A549 treated with Mapracorat at 1 μM for 4 hours (cell line): ENCODE measurements around the gene BTG2. TPM values are rescaled to one million over a fixed set of nuclear protein-coding genes. Genes with fewer than 3 reads are reported as not detected.

Source experiments
- total RNA-seq: library from RNA; stranded (reverse); fragments of 200-300 nt; extraction: Qiagen RNA extraction; gene quantifications from 5 replicates; pipeline ENCODE4 v1.2.3, GENCODE V29; 2022

Gene BTG2, protein sequence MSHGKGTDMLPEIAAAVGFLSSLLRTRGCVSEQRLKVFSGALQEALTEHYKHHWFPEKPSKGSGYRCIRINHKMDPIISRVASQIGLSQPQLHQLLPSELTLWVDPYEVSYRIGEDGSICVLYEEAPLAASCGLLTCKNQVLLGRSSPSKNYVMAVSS
- 12.4 to 16.9 TPM (median 15.7 TPM) in 5 replicates for total RNA-seq

GRCh38 chr1:203304919-203305808 is at the start of gene BTG2:
BTG2 (plus strand) TSS chr1:203305519; CDS start chr1:203305607, 88 bp downstream.

GRCh38 chr1:203351037-203351625 is 45.8 kb downstream of the BTG2 start, which contains the start of gene FMOD:
FMOD (minus strand) TSS chr1:203351122; CDS start chr1:203348270, 2,852 bp downstream.

Other genes starting within 250 kb of the BTG2 start
- not detected in 5 replicates for gene MYOG, start 219.5 kb upstream of the BTG2 start, total RNA-seq
- gene ADORA1, start 177.8 kb upstream of the BTG2 start, total RNA-seq, result 0.50 to 0.74 TPM (median 0.68 TPM) in 5 replicates
- gene MYBPH, start 129.7 kb upstream of the BTG2 start, total RNA-seq, result 0.09 TPM in 1 of 5 replicates, not detected in the others
- not detected in 5 replicates for gene CHI3L1, start 118.8 kb upstream of the BTG2 start, total RNA-seq
- not detected in 5 replicates for gene CHIT1, start 75.8 kb upstream of the BTG2 start, total RNA-seq
- not detected in 5 replicates for gene FMOD, start 45.6 kb downstream of the BTG2 start, total RNA-seq
- 0.02 TPM in 1 of 5 replicates, not detected in the others for gene PRELP, start 170.3 kb downstream of the BTG2 start, total RNA-seq
- gene OPTC, start 188.6 kb downstream of the BTG2 start, total RNA-seq, result not detected in 5 replicates